Esophagus mucosa (tissue), 1 donor: ENCODE data around the gene NRSN2. TPM values are rescaled to one million over a fixed set of nuclear protein-coding genes. Genes with fewer than 3 reads are reported as not detected.
A peak's percentile ranks its signal among the peaks of the same experiment; 100 is the strongest.

Source experiments
- ATAC-seq: fragments of 200-7000 bp; cut with Tn5 transposase; one replicate; pipeline ENCODE4 v1.9.1; 2020
- total RNA-seq: library from RNA; stranded (reverse); gene quantifications from one replicate; pipeline ENCODE4 v1.2.4, GENCODE V29; 2023
- donor health status: DM: yes; HTN: yes; CAD: no.

Gene NRSN2, protein sequence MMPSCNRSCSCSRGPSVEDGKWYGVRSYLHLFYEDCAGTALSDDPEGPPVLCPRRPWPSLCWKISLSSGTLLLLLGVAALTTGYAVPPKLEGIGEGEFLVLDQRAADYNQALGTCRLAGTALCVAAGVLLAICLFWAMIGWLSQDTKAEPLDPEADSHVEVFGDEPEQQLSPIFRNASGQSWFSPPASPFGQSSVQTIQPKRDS
- 7.1 TPM for total RNA-seq

- peak; percentile 51 for ATAC-seq
These were observed at the start of gene NRSN2 for GRCh38 chr20:346640-347316. TSS of gene NRSN2 (plus strand) at chr20:347111. CDS start at chr20:349644, 2,533 bp downstream.

DNA sequence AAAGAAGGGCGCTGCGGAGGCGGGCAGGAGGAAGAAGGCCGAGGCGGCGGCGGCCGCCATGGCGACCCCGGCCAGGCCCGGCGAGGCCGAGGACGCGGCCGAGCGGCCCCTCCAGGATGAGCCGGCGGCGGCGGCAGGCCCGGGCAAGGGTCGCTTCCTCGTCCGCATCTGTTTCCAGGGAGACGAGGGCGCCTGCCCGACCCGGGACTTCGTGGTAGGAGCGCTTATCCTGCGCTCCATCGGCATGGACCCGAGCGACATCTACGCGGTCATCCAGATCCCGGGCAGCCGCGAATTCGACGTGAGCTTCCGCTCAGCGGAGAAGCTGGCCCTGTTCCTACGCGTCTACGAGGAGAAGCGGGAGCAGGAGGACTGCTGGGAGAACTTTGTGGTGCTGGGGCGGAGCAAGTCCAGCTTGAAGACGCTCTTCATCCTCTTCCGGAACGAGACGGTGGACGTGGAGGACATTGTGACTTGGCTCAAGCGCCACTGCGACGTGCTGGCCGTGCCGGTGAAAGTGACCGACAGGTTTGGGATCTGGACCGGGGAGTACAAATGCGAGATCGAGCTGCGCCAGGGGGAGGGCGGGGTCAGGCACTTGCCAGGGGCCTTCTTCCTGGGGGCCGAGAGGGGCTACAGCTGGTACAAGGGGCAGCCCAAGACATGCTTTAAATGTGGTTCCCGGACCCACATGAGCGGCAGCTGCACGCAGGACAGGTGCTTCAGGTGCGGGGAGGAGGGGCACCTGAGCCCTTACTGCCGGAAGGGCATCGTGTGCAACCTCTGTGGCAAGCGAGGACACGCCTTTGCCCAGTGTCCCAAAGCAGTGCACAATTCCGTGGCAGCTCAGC, 48.8 kb upstream of the NRSN2 start:
- ATAC-seq: peak; percentile 78

GRCh38 chr20:298776-299391, 48.0 kb upstream of the NRSN2 start:
- ATAC-seq: no peak

- no peak for ATAC-seq
These were observed 46.4 kb upstream of the NRSN2 start for GRCh38 chr20:300345-300990.

GRCh38 chr20:301886-302848, 44.7 kb upstream of the NRSN2 start:
- no peak for ATAC-seq

DNA sequence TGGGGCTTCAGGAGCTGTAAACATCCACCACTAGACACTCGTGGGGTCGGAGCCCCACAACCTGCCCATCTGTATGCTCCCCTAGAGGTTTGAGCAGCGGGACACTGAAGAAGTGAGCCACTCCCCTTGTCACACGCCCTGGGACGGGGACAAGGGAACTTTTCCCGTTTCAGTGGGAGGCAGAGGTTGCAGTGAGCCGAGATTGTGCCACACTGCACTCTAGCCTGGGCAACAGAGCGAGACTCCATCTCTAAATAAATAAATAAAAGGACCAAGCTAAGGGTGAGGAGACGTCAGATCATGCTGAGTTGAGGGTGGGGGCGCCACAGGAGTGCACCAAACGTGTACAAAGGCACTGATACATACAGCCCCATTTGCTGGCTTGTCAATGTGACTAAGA, 41.2 kb upstream of the NRSN2 start:
- ATAC-seq: no peak

DNA sequence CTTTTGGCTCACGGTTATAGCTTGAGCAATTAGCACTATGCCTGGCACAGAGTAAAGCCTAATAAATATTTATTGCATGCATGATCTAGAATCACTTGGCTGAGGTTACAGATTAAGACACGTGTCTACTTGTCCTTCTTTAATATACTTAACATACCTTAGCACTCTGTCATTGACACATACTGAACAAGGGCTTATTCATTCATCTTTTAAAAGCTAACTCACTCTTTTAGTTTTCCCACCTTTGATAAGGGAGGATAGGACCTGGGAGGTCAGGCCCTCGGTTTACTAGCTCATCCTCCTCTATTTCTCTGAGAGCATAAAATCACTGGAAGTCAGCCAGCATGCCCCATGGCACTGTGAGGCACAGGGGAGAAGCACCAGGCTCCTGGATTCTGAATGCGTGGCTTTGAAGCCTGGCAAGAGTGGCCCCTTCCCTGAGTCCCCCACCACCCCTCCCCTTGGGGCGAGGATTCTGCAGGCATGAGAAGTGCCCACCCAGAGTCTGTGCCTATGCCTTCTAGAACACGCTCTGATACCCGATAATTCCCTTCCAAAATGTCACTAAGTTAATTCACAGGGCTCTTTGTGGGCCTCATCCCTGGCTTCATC, 38.4 kb upstream of the NRSN2 start:
- ATAC-seq: peak; percentile 82

GRCh38 chr20:309306-309840, 37.5 kb upstream of the NRSN2 start:
- ATAC-seq: no peak

DNA sequence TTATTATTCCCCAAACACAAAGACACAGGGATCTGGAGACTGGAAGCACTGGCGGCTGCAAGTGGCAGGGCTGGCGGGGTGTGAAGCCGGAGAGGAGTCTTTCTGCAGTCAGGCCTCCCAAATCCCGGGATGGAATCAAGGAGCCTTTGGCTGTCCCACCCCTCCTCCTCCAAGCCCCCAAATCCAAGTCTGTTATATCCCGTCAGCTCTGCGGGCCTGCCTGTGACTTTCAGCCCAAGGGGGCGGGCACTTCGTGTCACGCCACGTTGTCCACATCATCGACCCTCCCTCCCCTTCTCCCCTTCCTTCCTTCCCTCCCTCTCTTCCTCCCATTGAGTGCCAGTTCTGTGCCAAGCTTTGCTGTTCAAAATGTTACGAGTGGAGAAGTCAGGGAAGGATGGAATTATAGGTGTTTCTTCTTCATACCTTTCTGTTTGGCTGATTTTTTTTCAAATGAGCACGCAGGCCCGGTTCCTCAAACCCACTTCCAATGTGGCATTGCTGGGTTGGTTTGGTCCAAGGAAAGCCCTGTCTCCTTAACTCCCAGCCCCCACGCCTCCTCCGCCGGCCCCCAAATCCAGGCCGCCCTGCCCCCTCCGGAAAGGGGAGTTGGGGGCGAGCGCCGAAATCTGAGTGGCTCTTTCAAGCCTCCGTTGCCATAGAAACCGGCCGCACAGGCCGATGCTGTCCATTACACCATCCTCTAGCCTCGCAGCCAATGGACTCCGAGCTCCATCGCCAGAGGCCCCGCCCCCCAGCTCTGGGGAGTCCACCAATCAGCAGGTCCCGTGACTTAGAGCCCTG, 36.9 kb upstream of the NRSN2 start:
- peak; percentile 79 for ATAC-seq

- ATAC-seq: no peak
These were observed 36.3 kb upstream of the NRSN2 start for GRCh38 chr20:310645-311044.

- ATAC-seq: no peak
These were observed 35.3 kb upstream of the NRSN2 start for GRCh38 chr20:311609-312008.

DNA sequence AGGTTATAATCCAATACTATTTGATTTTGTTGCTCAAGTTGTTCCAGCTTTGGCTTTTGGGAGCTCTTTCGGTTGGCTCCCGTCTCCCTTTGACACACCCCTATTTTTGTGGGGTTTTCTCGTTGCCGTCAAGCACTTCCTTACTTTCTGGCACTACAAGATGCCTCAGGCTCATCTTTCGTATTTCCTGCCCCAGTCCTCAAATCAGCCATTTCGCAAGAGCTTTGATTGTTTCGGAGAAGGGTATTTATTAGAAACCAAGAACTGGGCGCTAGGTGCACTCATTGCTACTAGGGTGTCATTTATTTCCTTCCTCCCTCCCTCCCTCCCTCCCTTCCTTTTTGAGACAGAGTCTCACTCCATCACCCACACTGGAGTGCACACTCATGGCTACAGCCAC, 34.8 kb upstream of the NRSN2 start:
- no peak for ATAC-seq

GRCh38 chr20:312866-313265, 34.0 kb upstream of the NRSN2 start:
- ATAC-seq: no peak

DNA sequence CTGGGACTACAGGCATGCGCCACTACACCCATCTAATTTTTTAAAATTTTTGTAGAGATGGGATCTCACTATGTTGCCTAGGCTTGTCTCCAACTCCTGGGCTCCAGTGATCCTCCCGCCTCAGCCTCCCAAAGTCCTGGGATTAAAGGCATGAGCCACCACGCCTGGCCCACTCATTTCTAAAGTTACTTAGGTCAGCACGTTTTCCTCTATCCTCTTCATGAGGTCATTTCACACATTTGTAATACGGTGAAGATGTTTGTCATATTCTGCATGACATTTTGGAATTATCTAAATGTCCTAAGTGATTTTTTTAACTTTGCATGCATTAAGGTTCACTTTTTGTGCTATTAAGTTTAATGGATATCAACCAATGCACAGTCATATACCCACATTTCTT, 33.5 kb upstream of the NRSN2 start:
- ATAC-seq: no peak

DNA sequence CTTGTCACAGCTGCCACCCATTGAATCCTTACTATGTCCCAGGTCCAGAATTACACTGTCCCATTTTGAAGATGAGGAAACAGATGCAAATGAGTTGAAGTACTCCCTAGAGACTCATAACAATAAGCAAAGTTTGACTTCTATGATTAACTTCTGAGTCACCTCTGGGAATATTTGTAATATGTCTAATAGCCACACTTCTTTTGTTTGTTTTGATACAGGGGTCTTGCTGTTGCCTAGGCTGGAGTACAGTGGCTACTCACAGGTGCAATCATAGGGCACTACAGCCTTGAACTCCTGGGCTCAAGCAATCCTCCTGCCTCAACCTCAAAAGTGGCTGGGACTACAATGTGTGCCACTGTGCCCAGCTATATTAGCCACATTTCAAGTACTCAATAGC, 33.0 kb upstream of the NRSN2 start:
- ATAC-seq: peak; percentile 43

DNA sequence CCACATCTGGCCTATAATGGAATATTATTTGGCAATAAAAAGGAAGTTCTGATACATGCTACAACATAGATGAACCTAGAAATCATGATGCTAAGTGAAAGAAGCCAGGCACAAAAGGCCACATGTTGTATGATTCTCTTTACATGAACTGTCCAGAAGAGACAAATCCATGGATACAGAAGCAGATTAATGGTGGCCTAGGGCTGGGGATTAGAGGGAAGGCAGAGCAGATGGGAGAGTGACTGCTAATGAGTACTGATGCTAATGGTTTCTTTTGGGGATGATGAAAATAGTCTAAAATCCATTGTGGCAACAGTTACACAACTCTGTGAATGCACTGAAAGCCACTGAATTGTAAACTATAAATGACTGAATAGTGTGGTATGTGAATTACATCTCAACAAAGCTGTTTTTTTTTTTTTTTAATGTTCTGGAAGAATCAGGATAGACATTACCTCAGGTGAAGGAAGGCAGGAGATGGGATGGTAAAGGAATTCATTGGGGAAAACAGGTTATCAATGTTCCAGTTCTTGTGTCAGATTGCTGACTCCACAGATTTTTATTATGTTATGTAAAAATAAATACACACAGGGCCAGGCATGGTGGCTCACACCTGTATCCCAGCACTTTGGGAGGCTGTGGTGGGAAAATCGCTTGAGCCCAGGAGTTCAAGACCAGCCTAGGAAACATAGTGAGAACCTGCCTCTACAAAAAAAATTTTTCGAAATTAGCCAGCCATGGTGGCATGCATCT, 30.4 kb upstream of the NRSN2 start:
- ATAC-seq: no peak

DNA sequence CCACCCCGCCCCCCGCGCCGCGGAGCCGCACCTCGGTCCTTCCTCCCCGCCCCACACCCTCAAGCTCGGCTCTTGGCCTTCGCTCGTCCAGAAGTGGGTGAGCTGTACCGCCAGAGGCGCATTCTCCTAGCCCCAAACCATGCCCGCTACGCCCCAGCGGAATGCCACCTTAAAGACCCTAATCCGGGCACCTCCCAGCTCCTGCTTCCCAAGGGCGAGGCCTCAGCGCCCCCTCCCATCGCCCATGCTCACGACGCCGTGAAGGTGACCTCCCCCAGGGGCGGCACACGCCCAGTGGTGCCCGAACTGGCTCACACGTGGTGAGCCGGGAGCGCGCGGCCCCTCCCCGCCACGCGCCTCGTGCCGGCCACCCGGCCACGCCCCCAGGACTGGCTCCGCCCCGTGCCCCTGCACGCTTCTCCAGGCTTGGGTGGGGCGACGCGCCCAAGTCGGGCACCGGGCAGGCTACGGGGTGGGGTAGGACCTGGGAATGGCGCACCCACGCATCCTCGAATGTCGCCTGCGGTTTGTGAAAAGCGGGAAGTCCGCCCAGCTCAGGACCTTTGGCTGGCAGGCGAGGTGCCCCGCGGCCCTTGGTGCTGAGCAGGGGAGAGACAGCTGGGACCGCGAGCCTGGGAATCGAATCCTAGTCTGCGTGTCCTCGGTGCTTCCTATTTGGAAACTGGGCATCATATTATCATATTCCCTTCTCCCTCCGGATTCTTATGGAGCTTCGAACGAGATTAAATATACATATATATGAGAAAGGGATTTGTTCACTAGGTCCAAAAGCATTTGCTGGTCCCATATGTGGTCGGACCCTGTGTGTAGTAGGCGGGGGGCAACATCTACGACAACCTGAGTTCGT, 22.5 kb upstream of the NRSN2 start:
- ATAC-seq: peak; percentile 84
